Measurements from ENCODE around the gene FMN2. TPM values are rescaled to one million over a fixed set of nuclear protein-coding genes. Genes with fewer than 3 reads are reported as not detected.

The FMN2 gene
- total RNA-seq, 3 donors from 2014 or later (not counting 1 experiment from before 2014, with no cell fraction given): not detected

DNA sequence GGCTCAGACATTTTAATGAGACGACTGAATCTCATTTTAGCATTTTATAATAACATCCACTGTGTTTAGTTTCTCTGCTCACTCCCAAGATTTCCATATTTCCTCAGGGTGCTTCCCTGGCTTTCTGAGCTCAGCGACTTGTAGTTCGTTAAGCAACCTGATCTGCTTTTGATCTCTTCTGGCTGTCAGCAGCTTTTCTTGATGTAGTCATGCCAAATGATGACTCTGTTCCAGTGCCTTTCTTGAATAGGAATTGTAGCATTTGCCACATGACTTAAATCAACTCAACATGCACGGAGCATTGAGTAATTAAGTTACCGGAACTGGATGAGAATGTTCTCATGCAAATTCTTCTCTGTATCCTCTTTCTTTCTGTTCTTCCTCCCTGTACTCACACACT, 246.1 kb downstream of the FMN2 start:
- Histone ChIP-seq H3K9me3 (ENCODE audit: control insufficient read depth, insufficient read depth, low read length) (no peaks in the 10 kb centered on the region), H3K27ac (ENCODE audit: low read length) (no peak overlapping the region), H3K4me1 (ENCODE audit: control insufficient read depth, insufficient read depth, low read length) (no peaks in the 10 kb centered on the region), H3K27me3 (ENCODE audit: control insufficient read depth, insufficient read depth, low read length) (no peaks in the 10 kb centered on the region), H3K36me3 (ENCODE audit: control insufficient read depth, insufficient read depth, low read length) (no peaks in the 10 kb centered on the region), H3K4me3 (ENCODE audit: low read length) (no peak overlapping the region)
- TF ChIP-seq, protein P1, sequence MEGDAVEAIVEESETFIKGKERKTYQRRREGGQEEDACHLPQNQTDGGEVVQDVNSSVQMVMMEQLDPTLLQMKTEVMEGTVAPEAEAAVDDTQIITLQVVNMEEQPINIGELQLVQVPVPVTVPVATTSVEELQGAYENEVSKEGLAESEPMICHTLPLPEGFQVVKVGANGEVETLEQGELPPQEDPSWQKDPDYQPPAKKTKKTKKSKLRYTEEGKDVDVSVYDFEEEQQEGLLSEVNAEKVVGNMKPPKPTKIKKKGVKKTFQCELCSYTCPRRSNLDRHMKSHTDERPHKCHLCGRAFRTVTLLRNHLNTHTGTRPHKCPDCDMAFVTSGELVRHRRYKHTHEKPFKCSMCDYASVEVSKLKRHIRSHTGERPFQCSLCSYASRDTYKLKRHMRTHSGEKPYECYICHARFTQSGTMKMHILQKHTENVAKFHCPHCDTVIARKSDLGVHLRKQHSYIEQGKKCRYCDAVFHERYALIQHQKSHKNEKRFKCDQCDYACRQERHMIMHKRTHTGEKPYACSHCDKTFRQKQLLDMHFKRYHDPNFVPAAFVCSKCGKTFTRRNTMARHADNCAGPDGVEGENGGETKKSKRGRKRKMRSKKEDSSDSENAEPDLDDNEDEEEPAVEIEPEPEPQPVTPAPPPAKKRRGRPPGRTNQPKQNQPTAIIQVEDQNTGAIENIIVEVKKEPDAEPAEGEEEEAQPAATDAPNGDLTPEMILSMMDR (IDR thresholded peaks at IDR 0.05): no peak
- no peak overlapping the region for H3K4me3 Mint-ChIP-seq
- 86% methylated on average over 5 of the region's 5 CpGs for WGBS (ENCODE audit: insufficient coverage)
- no peaks in the 10 kb centered on the region for H3K4me1 Mint-ChIP-seq
- H3K27me3 Mint-ChIP-seq (ENCODE audit: low read depth in 2 of 2): no peaks in the 10 kb centered on the region
- ATAC-seq (no peak), DNase-seq (no peak)
- H3K9me3 Mint-ChIP-seq: peaks cover 0 to 2% of the 10 kb centered on the region in 2 donors
- no peaks in the 10 kb centered on the region for H3K36me3 Mint-ChIP-seq
- H3K27ac Mint-ChIP-seq: no peak overlapping the region
- intact Hi-C loops (cut with micrococcal nuclease): no loop called here

DNA sequence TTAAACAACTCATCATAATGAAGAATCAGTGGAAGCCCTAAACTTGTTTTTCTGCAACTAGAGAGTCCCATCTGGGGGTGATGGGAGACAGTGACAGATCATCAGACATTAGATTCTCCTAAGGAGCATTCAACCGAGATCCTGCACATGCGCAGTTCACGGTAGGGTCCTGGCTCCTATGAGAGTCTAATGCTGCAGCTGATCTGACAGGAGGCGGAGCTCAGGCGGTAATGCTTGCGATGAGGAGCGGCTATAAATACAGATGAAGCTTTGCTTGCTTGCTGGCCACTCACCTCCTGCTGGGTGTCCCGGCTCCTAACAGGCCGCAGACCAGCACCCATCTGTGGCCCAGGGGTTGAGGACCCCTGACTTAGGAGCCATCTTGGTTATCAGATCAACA, 247.2 kb downstream of the FMN2 start:
- DNase-seq: no peak
- Histone ChIP-seq H3K9me3 (ENCODE audit: control insufficient read depth, insufficient read depth, low read length) (no peaks in the 10 kb centered on the region), H3K4me1 (ENCODE audit: control insufficient read depth, insufficient read depth, low read length) (no peaks in the 10 kb centered on the region), H3K36me3 (ENCODE audit: control insufficient read depth, insufficient read depth, low read length) (no peaks in the 10 kb centered on the region), H3K4me3 (ENCODE audit: low read length) (no peak overlapping the region), H3K27me3 (ENCODE audit: control insufficient read depth, insufficient read depth, low read length) (no peaks in the 10 kb centered on the region), H3K27ac (ENCODE audit: low read length) (no peak overlapping the region)
- no peak overlapping the region for H3K27ac Mint-ChIP-seq
- no peak for ATAC-seq
- H3K27me3 Mint-ChIP-seq (ENCODE audit: low read depth in 2 of 2): no peaks in the 10 kb centered on the region
- no peaks in the 10 kb centered on the region for H3K4me1 Mint-ChIP-seq
- WGBS (ENCODE audit: insufficient coverage): 94% methylated on average over 9 of the region's 9 CpGs
- TF ChIP-seq, protein P1 (IDR thresholded peaks at IDR 0.05): no peak
- no peaks in the 10 kb centered on the region for H3K36me3 Mint-ChIP-seq
- peaks cover 0 to 4% of the 10 kb centered on the region in 2 donors for H3K9me3 Mint-ChIP-seq
- H3K4me3 Mint-ChIP-seq: no peak overlapping the region
- intact Hi-C loops (cut with micrococcal nuclease): no loop called here

DNA sequence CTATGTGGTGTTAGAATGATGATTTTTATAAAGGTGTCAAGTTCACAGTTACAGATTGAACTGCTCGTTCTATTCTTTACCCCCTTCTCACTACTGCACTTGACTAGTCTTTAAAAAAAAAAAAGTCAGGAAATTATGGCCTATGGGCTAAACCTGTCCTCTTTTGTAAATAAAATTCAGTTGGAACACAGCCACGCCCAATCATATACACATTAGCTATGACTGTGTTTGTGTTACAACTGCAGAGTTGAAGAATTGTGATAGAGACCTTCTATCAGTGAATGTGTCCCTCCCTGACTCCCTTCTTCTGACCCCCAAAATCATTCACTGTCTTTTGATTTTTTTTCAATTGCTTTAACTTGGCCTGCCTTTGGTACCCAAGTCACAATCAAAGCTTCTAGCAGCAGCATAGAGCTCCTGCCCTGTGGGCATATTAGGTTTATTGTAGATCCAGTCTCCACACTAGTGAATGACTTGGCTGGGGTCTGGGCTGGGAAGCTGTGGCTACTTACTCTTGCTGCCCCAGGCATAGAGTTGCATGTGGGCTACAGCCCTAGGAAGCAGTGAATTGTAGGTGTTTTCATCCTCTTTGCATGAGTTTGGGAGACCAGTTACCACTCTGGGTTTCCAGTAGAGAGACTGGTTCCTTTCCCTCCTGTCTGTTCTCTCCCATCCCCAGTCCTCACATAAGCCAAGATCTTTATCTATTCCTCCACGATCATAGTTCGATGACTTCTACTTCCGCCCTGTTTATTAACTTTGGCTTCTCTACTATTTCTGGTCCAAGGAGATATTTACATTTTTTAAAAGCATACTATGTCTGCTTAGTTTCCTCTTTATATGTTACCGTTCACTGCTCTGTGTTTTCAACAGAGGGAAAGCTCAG, 249.9 kb downstream of the FMN2 start:
- Mint-ChIP-seq H3K27me3 (ENCODE audit: low read depth in 2 of 2) (no peaks in the 10 kb centered on the region), H3K9me3 (peaks cover 0 to 4% of the 10 kb centered on the region in 2 donors), H3K36me3 (no peaks in the 10 kb centered on the region), H3K27ac (no peak overlapping the region), H3K4me1 (no peaks in the 10 kb centered on the region), H3K4me3 (no peak overlapping the region)
- Histone ChIP-seq H3K27me3 (ENCODE audit: control insufficient read depth, insufficient read depth, low read length) (no peaks in the 10 kb centered on the region), H3K4me3 (ENCODE audit: low read length) (no peak overlapping the region), H3K27ac (ENCODE audit: low read length) (no peak overlapping the region), H3K36me3 (ENCODE audit: control insufficient read depth, insufficient read depth, low read length) (no peaks in the 10 kb centered on the region), H3K9me3 (ENCODE audit: control insufficient read depth, insufficient read depth, low read length) (no peaks in the 10 kb centered on the region), H3K4me1 (ENCODE audit: control insufficient read depth, insufficient read depth, low read length) (no peaks in the 10 kb centered on the region)
- TF ChIP-seq, protein P1 (IDR thresholded peaks at IDR 0.05): no peak
- no peak for ATAC-seq
- WGBS (ENCODE audit: insufficient coverage): 84% methylated on average over 3 of the region's 6 CpGs
- intact Hi-C loops (cut with micrococcal nuclease): no loop called here
- no peak for DNase-seq
